ENCODE data around the gene NRG3. TPM values are rescaled to one million over a fixed set of nuclear protein-coding genes. Genes with fewer than 3 reads are reported as not detected.

NRG3 gene
- total RNA-seq, 1 donor from 2014 or later: 2.3 TPM

- DNase-seq: no peak
- TF ChIP-seq CTCF (IDR thresholded peaks at IDR 0.05): no peak
- intact Hi-C loops (cut with DNase I): no loop called here
- no peaks in the 10 kb centered on the region for H3K4me1 ChIP-seq
- H3K36me3 ChIP-seq: no peaks in the 10 kb centered on the region
- H3K9me3 ChIP-seq: no peaks in the 10 kb centered on the region
- no peak overlapping the region for H3K4me3 ChIP-seq
- H3K27ac ChIP-seq: no peak overlapping the region
- no peak for ATAC-seq
- H3K27me3 ChIP-seq: no peaks in the 10 kb centered on the region
Measured at GRCh38 chr10:82176587-82176986, 301.6 kb downstream of the NRG3 start.

GRCh38 chr10:82190432-82191260 is 315.7 kb downstream of the NRG3 start:
- no peak for DNase-seq
- no peak for ATAC-seq
- H3K27ac ChIP-seq: no peak overlapping the region

GRCh38 chr10:82191653-82192052 is 316.7 kb downstream of the NRG3 start:
- H3K9me3 ChIP-seq: no peaks in the 10 kb centered on the region
- no peak overlapping the region for H3K27ac ChIP-seq
- no peaks in the 10 kb centered on the region for H3K36me3 ChIP-seq
- ATAC-seq (no peak), DNase-seq (no peak)
- H3K27me3 ChIP-seq: no peaks in the 10 kb centered on the region
- TF ChIP-seq CTCF (IDR thresholded peaks at IDR 0.05): no peak
- no peak overlapping the region for H3K4me3 ChIP-seq
- intact Hi-C loops (cut with DNase I): no loop called here
- no peaks in the 10 kb centered on the region for H3K4me1 ChIP-seq

More at GRCh38 chr10:82190432-82191260, 315.7 kb downstream of the NRG3 start:
- Histone ChIP-seq H3K4me3 (no peak overlapping the region), H3K27me3 (no peaks in the 10 kb centered on the region), H3K9me3 (no peaks in the 10 kb centered on the region), H3K36me3 (no peaks in the 10 kb centered on the region), H3K4me1 (no peaks in the 10 kb centered on the region)
- no peak for TF ChIP-seq CTCF (IDR thresholded peaks at IDR 0.05)
- intact Hi-C loops (cut with DNase I): no loop called here

- no peak for DNase-seq
- Histone ChIP-seq H3K36me3 (no peaks in the 10 kb centered on the region), H3K4me1 (no peaks in the 10 kb centered on the region), H3K9me3 (no peaks in the 10 kb centered on the region), H3K27me3 (no peaks in the 10 kb centered on the region), H3K4me3 (no peak overlapping the region), H3K27ac (no peak overlapping the region)
- intact Hi-C loops (cut with DNase I): no loop called here
- no peak for ATAC-seq
- no peak for TF ChIP-seq CTCF (IDR thresholded peaks at IDR 0.05)
Measured at GRCh38 chr10:82192665-82193064, 317.7 kb downstream of the NRG3 start.

- TF ChIP-seq CTCF (IDR thresholded peaks at IDR 0.05): no peak
- no peaks in the 10 kb centered on the region for H3K4me1 ChIP-seq
- no peaks in the 10 kb centered on the region for H3K36me3 ChIP-seq
- intact Hi-C loops (cut with DNase I): no loop called here
- ATAC-seq (no peak), DNase-seq (no peak)
- no peaks in the 10 kb centered on the region for H3K27me3 ChIP-seq
- no peaks in the 10 kb centered on the region for H3K9me3 ChIP-seq
- H3K27ac ChIP-seq: no peak overlapping the region
- no peak overlapping the region for H3K4me3 ChIP-seq
Measured at GRCh38 chr10:82194419-82194818, 319.4 kb downstream of the NRG3 start.

Measured in upper lobe of right lung (tissue), 1 donor.